ENCODE measurements around the gene LRRC10B. TPM values are rescaled to one million over a fixed set of nuclear protein-coding genes. Genes with fewer than 3 reads are reported as not detected.
A peak's percentile ranks its signal among the peaks of the same experiment; 100 is the strongest.
"Not testable (repeated sequence)": the region's sequence is repeated elsewhere in the genome, so short reads cannot be mapped to it uniquely, and the experiment has no call there.

LRRC10B gene
- total RNA-seq, 3 donors from 2014 or later = 0.72 to 1.7 (median 0.89) TPM

GRCh38 chr11:61477126-61477525 is 31.4 kb upstream of the LRRC10B start:
- Histone ChIP-seq H3K4me3 (no peak overlapping the region), H3K9me3 (no peaks in the 10 kb centered on the region), H3K36me3 (ENCODE audit: low read depth) (no peaks in the 10 kb centered on the region), H3K4me1 (ENCODE audit: low read depth) (no peaks in the 10 kb centered on the region)
- DNase-seq (no peak), ATAC-seq (no peak)
- intact Hi-C loops (cut with DNase I, micrococcal nuclease) = loop anchor here (5.0 to 10.0 kb wide), 2 partner anchors 40 to 158 kb away; no protein-coding TSS in a partner anchor
- no peak for TF ChIP-seq CTCF (IDR thresholded peaks at IDR 0.05)

- peak; percentile 59 to 70 (median 66) for DNase-seq
- ATAC-seq = peak; percentile 39
- TF ChIP-seq CTCF (IDR thresholded peaks at IDR 0.05) = peak; percentile 82
- Histone ChIP-seq H3K9me3 (no peaks in the 10 kb centered on the region), H3K36me3 (ENCODE audit: low read depth) (no peaks in the 10 kb centered on the region), H3K4me3 (no peak overlapping the region), H3K4me1 (ENCODE audit: low read depth) (no peaks in the 10 kb centered on the region)
- intact Hi-C loops (cut with DNase I, micrococcal nuclease) = loop anchor here (5.0 to 10.0 kb wide), 2 partner anchors 40 to 157 kb away; no protein-coding TSS in a partner anchor
Observed at GRCh38 chr11:61477727-61478148, 30.8 kb upstream of the LRRC10B start.

GRCh38 chr11:61479360-61480058 is 29.0 kb upstream of the LRRC10B start:
- H3K9me3 ChIP-seq; H3K4me3 ChIP-seq; ATAC-seq; H3K4me1 ChIP-seq (ENCODE audit: low read depth); DNase-seq; H3K36me3 ChIP-seq (ENCODE audit: low read depth): not testable (repeated sequence)
- intact Hi-C loops (cut with DNase I, micrococcal nuclease) = loop anchor here (5.0 to 10.0 kb wide), 2 partner anchors 38 to 155 kb away; no protein-coding TSS in a partner anchor

- H3K4me1 ChIP-seq (ENCODE audit: low read depth) = no peaks in the 10 kb centered on the region
- no peak overlapping the region for H3K4me3 ChIP-seq
- no peaks in the 10 kb centered on the region for H3K36me3 ChIP-seq (ENCODE audit: low read depth)
- TF ChIP-seq CTCF (IDR thresholded peaks at IDR 0.05) = no peak
- ATAC-seq (no peak), DNase-seq (no peak)
- intact Hi-C loops (cut with DNase I, micrococcal nuclease) = no loop called here
- no peaks in the 10 kb centered on the region for H3K9me3 ChIP-seq
Observed at GRCh38 chr11:61480261-61480993, 28.1 kb upstream of the LRRC10B start.

GRCh38 chr11:61480994-61481335 is 27.6 kb upstream of the LRRC10B start:
- intact Hi-C loops (cut with DNase I, micrococcal nuclease) = no loop called here
- Histone ChIP-seq H3K9me3 (no peaks in the 10 kb centered on the region), H3K36me3 (ENCODE audit: low read depth) (no peaks in the 10 kb centered on the region), H3K4me3 (no peak overlapping the region), H3K4me1 (ENCODE audit: low read depth) (no peaks in the 10 kb centered on the region)
- peak in 2 of 3 donors; percentile 50 to 59 for DNase-seq
- no peak for TF ChIP-seq CTCF (IDR thresholded peaks at IDR 0.05)
- ATAC-seq = peak; percentile 84

GRCh38 chr11:61481806-61482205 is 26.7 kb upstream of the LRRC10B start:
- H3K4me3 ChIP-seq = no peak overlapping the region
- ATAC-seq (no peak), DNase-seq (no peak)
- no peaks in the 10 kb centered on the region for H3K36me3 ChIP-seq (ENCODE audit: low read depth)
- H3K9me3 ChIP-seq = no peaks in the 10 kb centered on the region
- TF ChIP-seq CTCF (IDR thresholded peaks at IDR 0.05) = no peak
- H3K4me1 ChIP-seq (ENCODE audit: low read depth) = no peaks in the 10 kb centered on the region
- intact Hi-C loops (cut with DNase I, micrococcal nuclease) = no loop called here
